KOPT-K1 (cell line): ENCODE data around the gene AUP1.

Experiments used
- H3K27ac ChIP-seq: fragments of 200-600 bp; sonication (generic); 2 replicates; pipeline ENCODE4 v1.5.1; 2016; ENCODE audit warnings: antibody characterized with exemption, mild to moderate bottlenecking, low read depth, low read length; ENCODE audit not compliant: poor library complexity, severe bottlenecking
- H3K36me3 ChIP-seq: fragments of 200-600 bp; sonication (generic); 2 replicates; pipeline ENCODE4 v1.5.1; 2017; ENCODE audit warnings: antibody characterized with exemption, mild to moderate bottlenecking, low read length, moderate library complexity; ENCODE audit not compliant: insufficient read depth
- H3K9me3 ChIP-seq: fragments of 200-600 bp; sonication (generic); 2 replicates; pipeline ENCODE4 v1.5.1; 2017; ENCODE audit warnings: antibody characterized with exemption, low read length, mild to moderate bottlenecking; ENCODE audit not compliant: insufficient read depth, poor library complexity, severe bottlenecking

Gene AUP1

GRCh38 chr2:74502147-74502719 lies 27.3 kb downstream of the AUP1 start:
- Histone ChIP-seq H3K27ac (no peak overlapping the region), H3K9me3 (no peaks in the 10 kb centered on the region), H3K36me3 (peaks cover 21% of the 10 kb centered on the region; the same call in 1 of the 2 replicates)

DNA sequence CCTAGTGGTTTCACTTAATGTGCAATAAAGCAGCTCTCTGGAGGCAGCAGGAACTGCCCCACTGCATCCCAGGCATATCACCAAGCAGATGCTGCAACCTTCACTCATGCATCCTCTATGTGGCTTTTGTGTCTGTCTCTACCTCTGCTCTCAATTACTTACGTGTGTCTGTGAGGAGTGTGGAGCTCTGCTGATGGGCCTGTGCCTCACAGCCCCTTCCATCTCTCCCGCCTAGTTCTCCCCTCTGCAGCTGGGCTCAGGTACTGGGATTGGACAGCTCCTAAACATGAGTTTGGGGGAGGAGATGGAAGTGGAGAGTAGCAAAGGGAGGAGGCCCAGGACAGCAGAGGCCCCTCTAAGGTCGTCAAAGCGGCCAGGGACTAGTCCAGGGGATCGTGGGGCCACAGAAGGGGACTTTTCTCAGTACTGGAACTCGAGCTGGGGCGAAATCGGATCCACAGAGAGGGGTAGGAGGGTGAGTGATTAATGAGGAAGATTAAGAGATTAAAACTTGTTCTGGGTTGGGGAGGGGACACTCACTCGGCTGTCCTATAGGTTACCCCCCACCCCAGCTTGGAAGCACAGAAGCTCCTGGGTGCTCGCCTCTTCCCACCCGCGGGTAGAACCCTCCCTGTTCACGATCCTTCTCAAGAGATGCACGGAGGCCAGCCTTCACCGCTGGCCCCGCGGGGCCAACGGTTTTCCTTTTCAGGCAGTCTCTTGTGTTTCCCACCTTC lies 28.0 kb downstream of the AUP1 start:
- peaks cover 21% of the 10 kb centered on the region; the same call in 1 of the 2 replicates for H3K36me3 ChIP-seq
- H3K27ac ChIP-seq, result no peak overlapping the region

GRCh38 chr2:74500578-74500946 lies 28.9 kb downstream of the AUP1 start:
- H3K36me3 ChIP-seq, result peaks cover 15% of the 10 kb centered on the region; the same call in 1 of the 2 replicates
- no peak overlapping the region for H3K27ac ChIP-seq
- H3K9me3 ChIP-seq, result no peaks in the 10 kb centered on the region

More for the DNA sequence above, 28.0 kb downstream of the AUP1 start:
- no peaks in the 10 kb centered on the region for H3K9me3 ChIP-seq

DNA sequence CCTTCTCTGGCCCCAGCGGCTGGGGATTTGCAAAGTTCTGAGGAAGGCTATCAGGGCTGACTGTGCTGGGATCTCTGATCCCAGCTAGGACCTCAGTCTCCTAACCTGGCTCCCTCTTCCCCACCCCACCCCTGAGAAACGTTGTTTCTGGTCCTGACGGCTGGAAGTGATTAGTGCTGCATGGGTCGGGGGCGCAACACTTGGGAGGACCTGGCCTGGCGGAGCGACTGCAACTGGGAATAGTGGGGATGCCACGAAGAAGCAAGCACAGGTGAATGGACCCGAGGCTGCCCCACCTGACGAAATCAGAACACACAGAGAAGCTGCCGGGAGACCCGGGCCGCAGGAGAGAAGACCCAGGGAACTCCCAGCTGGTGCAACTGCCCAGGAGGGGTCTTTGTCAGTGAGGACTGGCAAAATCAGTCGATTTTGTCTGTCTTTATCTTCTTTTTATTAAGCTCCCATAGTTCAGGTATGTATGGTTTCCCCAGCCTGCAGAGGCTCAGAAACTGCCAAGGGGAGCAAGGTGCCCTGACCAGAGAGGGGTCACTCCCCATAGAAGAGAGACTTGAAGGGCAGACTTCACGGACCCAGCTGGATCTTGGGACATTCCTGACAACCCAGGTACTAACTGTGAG lies 29.4 kb downstream of the AUP1 start:
- Histone ChIP-seq H3K9me3 (no peaks in the 10 kb centered on the region), H3K27ac (no peak overlapping the region)

DNA sequence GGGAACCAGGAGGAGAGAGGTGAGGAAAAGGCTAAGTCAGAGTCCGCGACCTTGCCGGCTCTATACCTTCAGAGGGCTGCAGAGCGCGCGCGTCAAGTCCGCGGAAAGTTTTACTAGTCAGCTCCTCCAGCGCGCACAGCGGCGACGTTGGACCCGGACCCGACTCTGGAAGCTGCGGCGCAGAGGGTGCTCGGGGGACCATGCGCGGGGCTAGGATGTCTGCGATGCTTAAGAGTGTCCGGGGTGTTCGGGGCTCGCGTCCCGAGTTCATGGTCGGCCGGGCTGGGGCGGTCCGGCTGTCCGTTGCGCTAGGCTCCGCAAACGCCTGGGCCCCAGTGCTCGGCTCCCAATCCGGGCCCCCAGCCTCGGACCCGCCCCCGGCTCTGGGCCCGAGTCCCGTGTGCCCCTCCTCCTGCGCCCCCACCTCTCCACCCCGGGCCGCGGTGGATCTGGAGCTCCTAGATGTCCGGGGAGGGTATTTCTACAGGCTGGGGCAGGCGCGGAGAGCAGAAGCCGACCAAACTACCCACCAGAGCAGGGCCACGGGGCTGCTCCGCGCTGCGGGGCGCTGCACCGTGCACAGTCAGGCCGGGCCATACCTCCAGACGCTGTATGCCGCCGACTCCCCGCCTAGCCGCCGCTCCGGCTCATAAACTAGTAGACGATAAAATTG lies 30.1 kb downstream of the AUP1 start, which contains the start of gene LBX2:
Gene LBX2, minus strand, starts transcription at position 337 of the 673 bp plus-strand sequence. Its CDS starts 66 bp downstream, at position 271.
- Histone ChIP-seq H3K9me3 (no peaks in the 10 kb centered on the region), H3K36me3 (peaks cover 3% of the 10 kb centered on the region; the same call in 1 of the 2 replicates), H3K27ac (no peak within 1 kb of the TSS)

More for the DNA sequence above, 29.4 kb downstream of the AUP1 start:
- peaks cover 10% of the 10 kb centered on the region; the same call in 1 of the 2 replicates for H3K36me3 ChIP-seq

- H3K27ac ChIP-seq, result no peak overlapping the region
Measured at GRCh38 chr2:74498500-74499266, 30.8 kb downstream of the AUP1 start.

GRCh38 chr2:74497777-74498499 lies 31.6 kb downstream of the AUP1 start:
- Histone ChIP-seq H3K9me3 (no peaks in the 10 kb centered on the region), H3K36me3 (peaks cover 15% of the 10 kb centered on the region), H3K27ac (no peak overlapping the region)

More at GRCh38 chr2:74498500-74499266, 30.8 kb downstream of the AUP1 start:
- no peaks in the 10 kb centered on the region for H3K9me3 ChIP-seq
- H3K36me3 ChIP-seq, result peaks cover 7% of the 10 kb centered on the region

- Histone ChIP-seq H3K36me3 (peaks cover 22% of the 10 kb centered on the region), H3K9me3 (no peaks in the 10 kb centered on the region), H3K27ac (no peak overlapping the region)
Measured at GRCh38 chr2:74496997-74497776, 32.3 kb downstream of the AUP1 start.

DNA sequence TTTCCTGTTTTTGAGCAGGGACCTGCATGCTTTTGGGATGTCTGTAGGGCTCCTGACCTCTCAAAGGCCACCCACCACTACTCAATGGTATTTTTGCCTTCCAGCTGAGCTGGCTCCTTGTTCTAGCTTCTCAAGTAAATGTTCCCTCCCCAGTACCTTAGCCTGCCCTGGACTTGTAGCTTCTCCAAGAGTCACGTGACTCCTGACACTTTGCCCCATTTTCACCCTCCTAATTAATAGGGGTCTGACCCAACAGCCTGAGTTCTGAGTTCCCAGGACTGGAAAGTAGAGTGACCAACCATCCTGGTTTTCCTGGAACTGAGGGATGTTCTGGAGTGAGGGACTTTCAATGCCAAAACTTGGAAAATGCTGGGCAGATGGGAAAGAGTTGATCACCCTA lies 34.1 kb downstream of the AUP1 start:
- Histone ChIP-seq H3K9me3 (no peaks in the 10 kb centered on the region), H3K36me3 (peaks cover 40% of the 10 kb centered on the region), H3K27ac (no peak overlapping the region)

GRCh38 chr2:74493546-74493945 lies 36.0 kb downstream of the AUP1 start:
- Histone ChIP-seq H3K9me3 (no peaks in the 10 kb centered on the region), H3K36me3 (peaks cover 59% of the 10 kb centered on the region)

GRCh38 chr2:74491648-74492544 lies 37.6 kb downstream of the AUP1 start:
- Histone ChIP-seq H3K9me3 (no peaks in the 10 kb centered on the region), H3K27ac (no peak overlapping the region), H3K36me3 (peaks cover 72% of the 10 kb centered on the region)

More at GRCh38 chr2:74493546-74493945, 36.0 kb downstream of the AUP1 start:
- no peak overlapping the region for H3K27ac ChIP-seq

- Histone ChIP-seq H3K9me3 (no peaks in the 10 kb centered on the region), H3K27ac (no peak overlapping the region), H3K36me3 (peaks cover 90% of the 10 kb centered on the region)
Measured at GRCh38 chr2:74489906-74490305, 39.6 kb downstream of the AUP1 start.
